Thymus (tissue), 11 donors: ENCODE data around the gene DLG4. TPM values are rescaled to one million over a fixed set of nuclear protein-coding genes. Genes with fewer than 3 reads are reported as not detected.
"Not testable (repeated sequence)": the region's sequence is repeated elsewhere in the genome, so short reads cannot be mapped to it uniquely, and the experiment has no call there.

Experiments
- DNase-seq, 9 donors: peaks; one replicate each; pipeline ENCODE4 v3.0.0-alpha.2; 2013; ENCODE audit warnings: low spot score in 9 of 9, low read depth in 6 of 9, missing footprints in 1 of 9
- H3K27ac ChIP-seq, 2 donors: one replicate each; pipeline ENCODE4 v1.5.1; 2013; ENCODE audit warnings: control low read depth in 1 of 2, low read depth in 1 of 2, low read length in 1 of 2, mild to moderate bottlenecking in 1 of 2, moderate library complexity in 1 of 2
- H3K27me3 ChIP-seq, 2 donors: one replicate each; pipeline ENCODE4 v1.5.1; 2013; ENCODE audit warnings: low read length in 1 of 2; ENCODE audit not compliant: control insufficient read depth in 2 of 2, insufficient read depth in 1 of 2
- H3K36me3 ChIP-seq, 2 donors: one replicate each; pipeline ENCODE4 v1.5.1; 2013; ENCODE audit warnings: low read length in 1 of 2, mild to moderate bottlenecking in 1 of 2, moderate library complexity in 1 of 2; ENCODE audit not compliant: control insufficient read depth in 2 of 2, insufficient read depth in 2 of 2
- H3K4me1 ChIP-seq, 2 donors: one replicate each; pipeline ENCODE4 v1.5.1; 2013; ENCODE audit warnings: low read length in 2 of 2; ENCODE audit not compliant: control insufficient read depth in 2 of 2, insufficient read depth in 2 of 2
- H3K4me3 ChIP-seq, 2 donors: one replicate each; pipeline ENCODE4 v1.5.1; 2013; ENCODE audit warnings: low read length in 2 of 2, control low read depth in 1 of 2, mild to moderate bottlenecking in 1 of 2
- H3K9me3 ChIP-seq, 2 donors: one replicate each; pipeline ENCODE4 v1.5.1; 2013; ENCODE audit warnings: low read length in 1 of 2, mild to moderate bottlenecking in 1 of 2; ENCODE audit not compliant: control insufficient read depth in 2 of 2, insufficient read depth in 1 of 2
- WGBS: extraction: QIAGEN DNeasy Blood & Tissue Kit; methylation state at CpG from one replicate; pipeline ENCODE4 v1.1.7; 2013; 5-methylcytosine and 5-hydroxymethylcytosine counted together
- polyA plus RNA-seq: library from polyadenylated mRNA; stranded (reverse); fragments of 200-250 nt; gene quantifications from one replicate; pipeline ENCODE4 v1.2.3, GENCODE V29; 2013
- total RNA-seq: library from RNA; stranded (reverse); fragments of 120-200 nt; gene quantifications from one replicate; pipeline ENCODE4 v1.2.4, GENCODE V29; 2013
- donor health status: healthy.

DLG4 gene
- total and polyA plus RNA-seq, 2 donors = 8.5 to 15.1 TPM

GRCh38 chr17:7172522-7173191, 47.0 kb downstream of the DLG4 start:
- H3K4me3 ChIP-seq, H3K27ac ChIP-seq, H3K9me3 ChIP-seq, DNase-seq, H3K36me3 ChIP-seq, H3K4me1 ChIP-seq: not testable (repeated sequence)
- 97% methylated on average over 18 of the region's 18 CpGs for WGBS
- H3K27me3 ChIP-seq = peaks cover 5 to 48% of the 10 kb centered on the region in 2 donors

GRCh38 chr17:7169565-7169908, 50.1 kb downstream of the DLG4 start:
- 98% methylated on average over 7 of the region's 7 CpGs for WGBS
- H3K36me3 ChIP-seq, H3K4me3 ChIP-seq, H3K27ac ChIP-seq, H3K4me1 ChIP-seq, H3K9me3 ChIP-seq, DNase-seq: not testable (repeated sequence)
- peaks cover 5 to 20% of the 10 kb centered on the region in 2 donors for H3K27me3 ChIP-seq

GRCh38 chr17:7168841-7169564, 50.6 kb downstream of the DLG4 start:
- not testable (repeated sequence) for H3K36me3 ChIP-seq, H3K4me3 ChIP-seq, H3K9me3 ChIP-seq, H3K27ac ChIP-seq, H3K4me1 ChIP-seq, DNase-seq
- H3K27me3 ChIP-seq = peaks cover 4 to 15% of the 10 kb centered on the region in 2 donors
- 95% methylated on average over 10 of the region's 10 CpGs for WGBS

GRCh38 chr17:7167832-7168231, 51.8 kb downstream of the DLG4 start:
- Histone ChIP-seq H3K36me3 (no peaks in the 10 kb centered on the region), H3K27me3 (peaks cover 0 to 7% of the 10 kb centered on the region in 2 donors), H3K4me1 (no peaks in the 10 kb centered on the region), H3K27ac (no peak overlapping the region), H3K9me3 (peaks cover 0 to 5% of the 10 kb centered on the region in 2 donors), H3K4me3 (no peak overlapping the region)
- WGBS = 95% methylated on average over 4 of the region's 4 CpGs
- no peak for DNase-seq

- WGBS = 97% methylated on average over 7 of the region's 7 CpGs
- Histone ChIP-seq H3K27ac (no peak overlapping the region), H3K36me3 (no peaks in the 10 kb centered on the region), H3K4me1 (no peaks in the 10 kb centered on the region), H3K9me3 (peaks cover 0 to 5% of the 10 kb centered on the region in 2 donors), H3K4me3 (no peak overlapping the region), H3K27me3 (peaks cover 0 to 3% of the 10 kb centered on the region in 2 donors)
- DNase-seq = no peak
Observed at GRCh38 chr17:7166873-7167272, 52.8 kb downstream of the DLG4 start.

GRCh38 chr17:7159571-7159970, 60.1 kb downstream of the DLG4 start:
- not testable (repeated sequence) for H3K9me3 ChIP-seq, DNase-seq, H3K27me3 ChIP-seq, H3K27ac ChIP-seq, H3K36me3 ChIP-seq, H3K4me1 ChIP-seq, H3K4me3 ChIP-seq
- WGBS = 78% methylated on average over 10 of the region's 10 CpGs

- H3K27me3 ChIP-seq, H3K36me3 ChIP-seq, H3K4me1 ChIP-seq, H3K4me3 ChIP-seq, H3K27ac ChIP-seq, DNase-seq, H3K9me3 ChIP-seq: not testable (repeated sequence)
- WGBS = 96% methylated on average over 10 of the region's 10 CpGs
Observed at GRCh38 chr17:7158424-7158823, 61.2 kb downstream of the DLG4 start.

GRCh38 chr17:7156342-7156940, 63.2 kb downstream of the DLG4 start:
- Histone ChIP-seq H3K4me1 (no peaks in the 10 kb centered on the region), H3K36me3 (no peaks in the 10 kb centered on the region), H3K27me3 (peaks cover 2 to 5% of the 10 kb centered on the region in 2 donors), H3K4me3 (no peak overlapping the region), H3K9me3 (no peaks in the 10 kb centered on the region), H3K27ac (no peak overlapping the region)
- DNase-seq = no peak
- 87% methylated on average over 10 of the region's 10 CpGs for WGBS

GRCh38 chr17:7147772-7148171, 71.9 kb downstream of the DLG4 start:
- no peaks in the 10 kb centered on the region for H3K4me1 ChIP-seq
- 91% methylated on average over 3 of the region's 3 CpGs for WGBS
- H3K4me3 ChIP-seq = no peak overlapping the region
- no peak overlapping the region for H3K27ac ChIP-seq
- no peaks in the 10 kb centered on the region for H3K9me3 ChIP-seq
- H3K27me3 ChIP-seq = peaks cover 0 to 6% of the 10 kb centered on the region in 2 donors
- no peak for DNase-seq
- H3K36me3 ChIP-seq = no peaks in the 10 kb centered on the region
